ENCODE measurements around the gene CDK5RAP1. TPM values are rescaled to one million over a fixed set of nuclear protein-coding genes. Genes with fewer than 3 reads are reported as not detected.

Gene CDK5RAP1
- total RNA-seq, 1 donor from 2014 or later, result 26.6 TPM

DNA sequence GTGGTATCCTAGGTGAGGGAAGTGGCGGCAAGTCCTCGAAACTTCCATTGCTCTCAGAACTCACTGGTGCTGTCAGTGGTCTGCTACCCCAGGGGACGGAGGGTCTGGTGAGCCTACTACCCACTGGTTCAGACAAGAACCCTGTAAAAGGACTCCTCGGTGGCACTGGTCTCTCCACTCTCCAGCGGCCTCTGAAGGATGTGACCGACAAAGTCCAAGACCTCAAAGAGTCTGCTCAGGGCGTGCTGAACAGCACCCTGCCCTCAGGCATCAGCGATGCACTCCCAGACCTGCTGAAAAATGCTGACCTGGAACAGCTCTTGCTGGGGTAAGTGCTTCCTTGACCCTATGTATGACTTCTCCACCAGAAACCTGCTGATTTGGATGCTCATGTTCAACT is 51.8 kb downstream of the CDK5RAP1 start:
- no peaks in the 10 kb centered on the region for H3K27me3 ChIP-seq
- no peak for DNase-seq

DNA sequence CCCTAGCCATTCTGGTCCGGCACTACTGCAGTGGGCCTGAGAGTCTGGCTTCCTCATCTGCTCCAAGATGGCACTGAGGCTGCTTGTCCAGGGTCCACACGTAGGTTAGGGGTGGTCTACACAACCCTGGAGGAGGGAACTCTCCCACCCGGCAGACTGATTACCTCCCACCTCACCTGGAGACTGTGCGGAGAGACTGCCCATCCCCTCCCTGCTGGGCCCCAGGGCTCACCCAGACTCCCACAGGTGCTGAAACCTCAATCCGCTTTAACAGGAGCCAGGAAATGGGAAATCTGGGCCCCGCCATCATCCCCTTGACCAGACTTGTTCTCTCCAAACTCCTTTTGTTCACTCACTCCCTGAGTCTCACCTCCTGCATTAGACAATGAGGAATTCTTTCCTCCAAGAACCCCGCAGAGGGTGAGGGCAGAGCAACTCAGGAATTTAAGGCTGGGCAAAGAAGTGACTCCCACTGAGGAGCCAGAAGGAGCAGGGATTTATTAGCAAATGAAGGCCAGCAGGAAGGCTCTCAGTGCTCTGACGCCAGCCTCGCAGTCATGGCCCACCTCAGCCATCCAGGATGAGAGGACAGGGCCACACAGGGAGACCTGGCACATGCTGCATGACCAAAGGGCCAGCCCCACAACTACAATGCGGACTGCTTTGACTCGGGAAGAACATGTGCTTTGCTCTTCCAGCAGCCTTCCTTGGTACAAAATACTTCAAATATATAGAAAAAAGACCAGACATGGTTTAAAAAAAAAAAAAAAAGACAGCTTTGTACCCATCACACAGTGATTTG is 53.0 kb downstream of the CDK5RAP1 start:
- intact Hi-C loops (cut with DNase I), result no loop called here
- no peak for ATAC-seq

More for the DNA sequence above, 51.8 kb downstream of the CDK5RAP1 start:
- TF ChIP-seq, protein P1, sequence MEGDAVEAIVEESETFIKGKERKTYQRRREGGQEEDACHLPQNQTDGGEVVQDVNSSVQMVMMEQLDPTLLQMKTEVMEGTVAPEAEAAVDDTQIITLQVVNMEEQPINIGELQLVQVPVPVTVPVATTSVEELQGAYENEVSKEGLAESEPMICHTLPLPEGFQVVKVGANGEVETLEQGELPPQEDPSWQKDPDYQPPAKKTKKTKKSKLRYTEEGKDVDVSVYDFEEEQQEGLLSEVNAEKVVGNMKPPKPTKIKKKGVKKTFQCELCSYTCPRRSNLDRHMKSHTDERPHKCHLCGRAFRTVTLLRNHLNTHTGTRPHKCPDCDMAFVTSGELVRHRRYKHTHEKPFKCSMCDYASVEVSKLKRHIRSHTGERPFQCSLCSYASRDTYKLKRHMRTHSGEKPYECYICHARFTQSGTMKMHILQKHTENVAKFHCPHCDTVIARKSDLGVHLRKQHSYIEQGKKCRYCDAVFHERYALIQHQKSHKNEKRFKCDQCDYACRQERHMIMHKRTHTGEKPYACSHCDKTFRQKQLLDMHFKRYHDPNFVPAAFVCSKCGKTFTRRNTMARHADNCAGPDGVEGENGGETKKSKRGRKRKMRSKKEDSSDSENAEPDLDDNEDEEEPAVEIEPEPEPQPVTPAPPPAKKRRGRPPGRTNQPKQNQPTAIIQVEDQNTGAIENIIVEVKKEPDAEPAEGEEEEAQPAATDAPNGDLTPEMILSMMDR (IDR thresholded peaks at IDR 0.05), result no peak
- Histone ChIP-seq H3K4me1 (no peaks in the 10 kb centered on the region), H3K36me3 (peaks cover 4% of the 10 kb centered on the region), H3K9me3 (no peaks in the 10 kb centered on the region), H3K27ac (no peak overlapping the region), H3K4me3 (no peak overlapping the region)
- no peak for ATAC-seq
- intact Hi-C loops (cut with DNase I), result no loop called here

DNA sequence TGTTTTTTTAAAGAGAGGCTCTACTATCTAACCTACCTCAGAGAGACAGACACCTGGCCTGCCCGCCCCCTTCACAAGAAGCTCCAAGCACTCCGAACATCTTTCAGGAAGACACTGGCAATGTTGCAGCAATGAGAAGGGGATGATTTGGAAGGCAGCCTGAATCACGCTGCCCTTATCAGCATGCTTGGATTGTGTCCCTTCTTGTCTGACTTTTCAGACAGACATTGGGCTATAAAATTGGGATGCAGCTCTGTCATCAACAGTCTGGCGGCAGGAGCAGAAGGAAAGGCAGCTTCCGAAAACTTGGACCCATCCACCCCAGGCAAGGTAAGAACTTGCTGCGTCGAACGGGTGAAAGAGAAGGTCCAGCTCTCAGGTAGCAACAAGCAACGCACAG is 56.0 kb downstream of the CDK5RAP1 start:
- no peak for ATAC-seq
- no peak overlapping the region for H3K27ac ChIP-seq
- no peaks in the 10 kb centered on the region for H3K9me3 ChIP-seq
- TF ChIP-seq, protein P1 (IDR thresholded peaks at IDR 0.05), result no peak
- no peaks in the 10 kb centered on the region for H3K4me1 ChIP-seq
- intact Hi-C loops (cut with DNase I), result no loop called here
- H3K27me3 ChIP-seq, result no peaks in the 10 kb centered on the region
- no peak for DNase-seq
- H3K36me3 ChIP-seq, result no peaks in the 10 kb centered on the region
- no peak overlapping the region for H3K4me3 ChIP-seq

More for the DNA sequence above, 53.0 kb downstream of the CDK5RAP1 start:
- Histone ChIP-seq H3K4me1 (no peaks in the 10 kb centered on the region), H3K9me3 (no peaks in the 10 kb centered on the region), H3K27ac (no peak overlapping the region), H3K4me3 (no peak overlapping the region), H3K27me3 (no peaks in the 10 kb centered on the region), H3K36me3 (peaks cover 4% of the 10 kb centered on the region)
- DNase-seq, result no peak
- TF ChIP-seq, protein P1 (IDR thresholded peaks at IDR 0.05), result no peak

DNA sequence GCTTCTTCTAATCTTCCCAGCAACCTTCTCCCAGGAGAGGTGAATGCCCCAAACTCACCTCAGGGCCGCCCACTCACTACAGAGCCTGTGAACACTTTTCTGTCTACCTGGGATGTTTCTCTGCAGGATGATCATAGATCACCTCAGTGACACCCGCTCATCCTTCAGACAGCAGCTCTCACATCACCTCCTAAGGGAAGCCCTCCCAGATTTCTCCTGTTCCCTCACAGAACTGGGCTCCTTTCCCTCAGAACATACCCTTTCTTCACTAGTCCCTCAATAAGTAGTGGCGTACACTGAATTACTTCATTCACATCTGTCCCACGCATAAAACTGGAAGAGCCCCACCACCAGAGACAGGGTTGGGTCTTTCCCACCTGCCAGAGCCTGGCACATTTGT is 57.8 kb downstream of the CDK5RAP1 start:
- TF ChIP-seq, protein P1 (IDR thresholded peaks at IDR 0.05), result no peak
- intact Hi-C loops (cut with DNase I), result no loop called here
- no peak for DNase-seq

DNA sequence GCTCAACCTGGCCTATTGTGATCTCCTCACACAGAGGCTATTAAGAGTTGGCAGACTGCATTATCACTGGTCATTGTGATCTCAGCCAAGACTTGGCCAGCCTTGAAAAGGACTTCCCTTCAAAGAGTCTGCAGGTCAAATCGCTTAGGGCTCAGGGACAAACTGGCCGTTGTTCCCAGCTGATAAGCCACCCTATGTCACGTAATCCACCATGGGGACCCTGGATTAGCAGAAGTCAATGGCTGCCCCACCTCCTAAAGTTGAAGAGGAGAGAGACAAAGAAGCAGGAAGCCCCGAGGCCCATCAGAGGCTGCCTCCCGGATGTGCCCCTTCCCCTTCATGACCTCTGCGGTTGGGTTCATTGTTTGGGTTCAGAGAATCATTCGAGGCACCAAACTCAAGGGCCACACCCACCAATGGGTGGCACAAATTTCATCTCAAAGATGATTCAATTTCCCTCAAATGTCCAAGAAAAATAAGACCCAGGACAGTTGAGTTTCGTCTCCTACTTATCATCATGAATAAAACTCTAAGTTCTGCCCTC is 61.7 kb downstream of the CDK5RAP1 start:
- TF ChIP-seq, protein P1 (IDR thresholded peaks at IDR 0.05), result no peak
- Histone ChIP-seq H3K4me1 (no peaks in the 10 kb centered on the region), H3K9me3 (no peaks in the 10 kb centered on the region), H3K4me3 (no peak overlapping the region), H3K27me3 (no peaks in the 10 kb centered on the region), H3K36me3 (no peaks in the 10 kb centered on the region), H3K27ac (no peak overlapping the region)
- intact Hi-C loops (cut with DNase I), result no loop called here
- DNase-seq, result no peak
- ATAC-seq, result no peak

More for the DNA sequence above, 57.8 kb downstream of the CDK5RAP1 start:
- H3K9me3 ChIP-seq, result no peaks in the 10 kb centered on the region
- H3K4me1 ChIP-seq, result no peaks in the 10 kb centered on the region
- H3K4me3 ChIP-seq, result no peak overlapping the region
- no peaks in the 10 kb centered on the region for H3K27me3 ChIP-seq
- no peak overlapping the region for H3K27ac ChIP-seq
- ATAC-seq, result no peak
- H3K36me3 ChIP-seq, result no peaks in the 10 kb centered on the region

Measured in upper lobe of right lung (tissue), 1 donor.